Measurements from ENCODE around the gene BAG1. TPM values are rescaled to one million over a fixed set of nuclear protein-coding genes. Genes with fewer than 3 reads are reported as not detected.
A peak's percentile ranks its signal among the peaks of the same experiment; 100 is the strongest.

BAG1 gene
- total RNA-seq, 1 donor, result 9.1 TPM

GRCh38 chr9:33256236-33256635 is 8.3 kb downstream of the BAG1 start:
- no peak overlapping the region for H3K4me3 ChIP-seq (ENCODE audit: low read depth, low read length)
- TF ChIP-seq CTCF (IDR thresholded peaks at IDR 0.05; ENCODE audit: insufficient read depth, low read depth, low read length), result no peak
- no peak for DNase-seq (ENCODE audit: low read depth)

- H3K4me3 ChIP-seq (ENCODE audit: low read depth, low read length), result no peak overlapping the region
- DNase-seq (ENCODE audit: low read depth), result no peak
- TF ChIP-seq CTCF (IDR thresholded peaks at IDR 0.05; ENCODE audit: insufficient read depth, low read depth, low read length), result no peak
Observed at GRCh38 chr9:33255471-33255870, 9.0 kb downstream of the BAG1 start.

- no peak for DNase-seq (ENCODE audit: low read depth)
- TF ChIP-seq CTCF (IDR thresholded peaks at IDR 0.05; ENCODE audit: insufficient read depth, low read depth, low read length), result no peak
- H3K4me3 ChIP-seq (ENCODE audit: low read depth, low read length), result no peak overlapping the region
Observed at GRCh38 chr9:33255014-33255413, 9.5 kb downstream of the BAG1 start.

- no peak for TF ChIP-seq CTCF (IDR thresholded peaks at IDR 0.05; ENCODE audit: insufficient read depth, low read depth, low read length)
- H3K4me3 ChIP-seq (ENCODE audit: low read depth, low read length), result no peak overlapping the region
- no peak for DNase-seq (ENCODE audit: low read depth)
Observed at GRCh38 chr9:33254211-33254610, 10.3 kb downstream of the BAG1 start.

GRCh38 chr9:33250458-33250995 is 14.0 kb downstream of the BAG1 start:
- DNase-seq (ENCODE audit: low read depth), result peak; percentile 66
- H3K4me3 ChIP-seq (ENCODE audit: low read depth, low read length), result no peak overlapping the region
- no peak for TF ChIP-seq CTCF (IDR thresholded peaks at IDR 0.05; ENCODE audit: insufficient read depth, low read depth, low read length)

GRCh38 chr9:33249983-33250382 is 14.5 kb downstream of the BAG1 start:
- DNase-seq (ENCODE audit: low read depth), result no peak
- TF ChIP-seq CTCF (IDR thresholded peaks at IDR 0.05; ENCODE audit: insufficient read depth, low read depth, low read length), result no peak
- H3K4me3 ChIP-seq (ENCODE audit: low read depth, low read length), result no peak overlapping the region

- H3K4me3 ChIP-seq (ENCODE audit: low read depth, low read length), result no peak overlapping the region
- no peak for DNase-seq (ENCODE audit: low read depth)
- no peak for TF ChIP-seq CTCF (IDR thresholded peaks at IDR 0.05; ENCODE audit: insufficient read depth, low read depth, low read length)
Observed at GRCh38 chr9:33249087-33249658, 15.3 kb downstream of the BAG1 start.
